Caco-2 (cell line): ENCODE measurements around the gene SLC26A5. TPM values are rescaled to one million over a fixed set of nuclear protein-coding genes. Genes with fewer than 3 reads are reported as not detected.

Experiments used
- BruUV-seq: library from RNA; stranded (reverse); fragments of 400-500 nt; replicated peaks from 2 replicates; lab custom pipeline; 2021; lab: Mats Ljungman, UMichigan
- CTCF ChIA-PET: fragments of 300-600 bp; sonication (Branson Sonifier 250); formaldehyde crosslinking; loops from one replicate; lab custom pipeline; 2022; ENCODE audit warnings: antibody characterized with exemption; lab: Charles Lee
- POLR2A ChIA-PET: fragments of 300-600 bp; sonication (Branson Sonifier 250); formaldehyde crosslinking; loops from one replicate; lab custom pipeline; 2022; ENCODE audit warnings: antibody characterized with exemption; lab: Charles Lee
- DNase-seq, 2 experiments: peaks; one replicate each; pipeline versions ENCODE4 v3.0.0 to v3.0.0-alpha.2; 2020 to 2022
- H3K27me3 ChIP-seq: replicated peaks from 2 replicates; pipeline ENCODE4 v1.6.0; 2011; ENCODE audit warnings: low read length; ENCODE audit not compliant: control insufficient read depth, insufficient read depth
- H3K36me3 ChIP-seq: 2 replicates; pipeline ENCODE4 v1.5.1; 2011; ENCODE audit warnings: low read length; ENCODE audit not compliant: control insufficient read depth, insufficient read depth
- H3K4me1 ChIP-seq: fragments of 250-450 bp; sonication (Bioruptor Pico); 2 replicates; pipeline ENCODE4 v1.5.1; 2020; ENCODE audit warnings: mild to moderate bottlenecking
- H3K4me3 ChIP-seq: 2 replicates; pipeline ENCODE4 v1.5.1; 2011; ENCODE audit warnings: low read depth, mild to moderate bottlenecking, control low read depth, low read length
- H3K9me3 ChIP-seq: fragments of 250-450 bp; sonication (Bioruptor Pico); 2 replicates; pipeline ENCODE4 v1.5.1; 2020; ENCODE audit warnings: mild to moderate bottlenecking, moderate library complexity
- H3K27ac Mint-ChIP-seq: one replicate; pipeline ENCODE4 v1.8.0; 2022; ENCODE audit warnings: mixed read lengths; ENCODE audit not compliant: unreplicated experiment
- H3K27me3 Mint-ChIP-seq: one replicate; pipeline ENCODE4 v1.8.0; 2022; ENCODE audit warnings: mixed read lengths; ENCODE audit not compliant: insufficient read depth, unreplicated experiment
- H3K36me3 Mint-ChIP-seq: one replicate; pipeline ENCODE4 v1.8.0; 2022; ENCODE audit warnings: mild to moderate bottlenecking, mixed read lengths; ENCODE audit not compliant: insufficient read depth, unreplicated experiment
- H3K4me1 Mint-ChIP-seq: one replicate; pipeline ENCODE4 v1.8.0; 2022; ENCODE audit warnings: low read depth, mixed read lengths; ENCODE audit not compliant: unreplicated experiment
- H3K4me3 Mint-ChIP-seq: one replicate; pipeline ENCODE4 v1.8.0; 2022; ENCODE audit warnings: mild to moderate bottlenecking, moderate library complexity, mixed read lengths; ENCODE audit not compliant: unreplicated experiment
- H3K9me3 Mint-ChIP-seq: one replicate; pipeline ENCODE4 v1.8.0; 2022; ENCODE audit warnings: mixed read lengths; ENCODE audit not compliant: unreplicated experiment
- CTCF ChIP-seq, 2 experiments: fragments of 200-600 bp in 1 of 2; IDR thresholded peaks; 1 replicate in 1 of 2; 2 replicates in 1 of 2; pipeline versions ENCODE4 v1.5.1 to v1.8.0; 2011 to 2022; ENCODE audit warnings: antibody characterized with exemption in 1 of 2, control low read depth in 1 of 2, inconsistent platforms in 1 of 2, low read depth in 1 of 2, low read length in 1 of 2, mild to moderate bottlenecking in 1 of 2, moderate library complexity in 1 of 2; ENCODE audit not compliant: insufficient read depth in 1 of 2, severe bottlenecking in 1 of 2, unreplicated experiment in 1 of 2
- intact Hi-C: fragments of 100-400 bp; cut with micrococcal nuclease; formaldehyde crosslinking; loops from one replicate; pipeline ENCODE4 v1.10.0; 2022; ENCODE audit not compliant: unreplicated experiment
- total RNA-seq: library from RNA; stranded (reverse); gene quantifications from 2 replicates; pipeline ENCODE4 v1.2.3, GENCODE V29; 2022

Gene SLC26A5
- total RNA-seq, 1 experiment from 2014 or later: 1.1 TPM

GRCh38 chr7:103336761-103337160 is 109.2 kb downstream of the SLC26A5 start:
- no peaks in the 10 kb centered on the region for H3K9me3 Mint-ChIP-seq
- no TSS peak for BruUV-seq
- no peak for DNase-seq
- no peaks in the 10 kb centered on the region; the same call in none of the 2 replicates for H3K36me3 ChIP-seq
- peaks cover 72% of the 10 kb centered on the region for H3K36me3 Mint-ChIP-seq
- H3K27me3 Mint-ChIP-seq: no peaks in the 10 kb centered on the region
- H3K27me3 ChIP-seq: no peaks in the 10 kb centered on the region
- POLR2A ChIA-PET: no interaction called here
- no peak overlapping the region for H3K4me3 ChIP-seq
- no peaks in the 10 kb centered on the region for H3K4me1 Mint-ChIP-seq
- H3K9me3 ChIP-seq: no peaks in the 10 kb centered on the region
- no peak overlapping the region for H3K4me3 Mint-ChIP-seq
- H3K27ac Mint-ChIP-seq: no peak overlapping the region
- no peaks in the 10 kb centered on the region for H3K4me1 ChIP-seq
- CTCF ChIA-PET: no interaction called here
- TF ChIP-seq CTCF (IDR thresholded peaks at IDR 0.05; ENCODE audit: insufficient read depth in 1 of 2, low read depth in 1 of 2, low read length in 1 of 2, severe bottlenecking in 1 of 2, unreplicated experiment in 1 of 2): no peak
- intact Hi-C loops: no loop called here

GRCh38 chr7:103325744-103326143 is 120.3 kb downstream of the SLC26A5 start:
- Histone ChIP-seq H3K4me1 (no peaks in the 10 kb centered on the region), H3K36me3 (peaks cover 3% of the 10 kb centered on the region), H3K4me3 (no peak overlapping the region), H3K9me3 (no peaks in the 10 kb centered on the region), H3K27me3 (no peaks in the 10 kb centered on the region)
- no peaks in the 10 kb centered on the region for H3K4me1 Mint-ChIP-seq
- no peaks in the 10 kb centered on the region for H3K27me3 Mint-ChIP-seq
- no peak for TF ChIP-seq CTCF (IDR thresholded peaks at IDR 0.05; ENCODE audit: insufficient read depth in 1 of 2, low read depth in 1 of 2, low read length in 1 of 2, severe bottlenecking in 1 of 2, unreplicated experiment in 1 of 2)
- no peak overlapping the region for H3K4me3 Mint-ChIP-seq
- H3K27ac Mint-ChIP-seq: no peak overlapping the region
- ChIA-PET CTCF (no interaction called here), POLR2A (no interaction called here)
- H3K36me3 Mint-ChIP-seq: peaks cover 72% of the 10 kb centered on the region
- intact Hi-C loops: no loop called here
- H3K9me3 Mint-ChIP-seq: no peaks in the 10 kb centered on the region
- BruUV-seq: no TSS peak
- DNase-seq: no peak

Other genes with a start within 250 kb of the SLC26A5 start
- 77.6 and 90.9 TPM in 2 replicates for gene PMPCB, start 148.8 kb downstream of the SLC26A5 start, total RNA-seq
- gene DNAJC2, start 101.4 kb downstream of the SLC26A5 start, total RNA-seq: 71.6 and 73.0 TPM in 2 replicates
- 200 and 208 TPM in 2 replicates for gene PSMC2, start 98.6 kb downstream of the SLC26A5 start, total RNA-seq